Measurements from ENCODE around the gene PPP1R11.

Gene PPP1R11

DNA sequence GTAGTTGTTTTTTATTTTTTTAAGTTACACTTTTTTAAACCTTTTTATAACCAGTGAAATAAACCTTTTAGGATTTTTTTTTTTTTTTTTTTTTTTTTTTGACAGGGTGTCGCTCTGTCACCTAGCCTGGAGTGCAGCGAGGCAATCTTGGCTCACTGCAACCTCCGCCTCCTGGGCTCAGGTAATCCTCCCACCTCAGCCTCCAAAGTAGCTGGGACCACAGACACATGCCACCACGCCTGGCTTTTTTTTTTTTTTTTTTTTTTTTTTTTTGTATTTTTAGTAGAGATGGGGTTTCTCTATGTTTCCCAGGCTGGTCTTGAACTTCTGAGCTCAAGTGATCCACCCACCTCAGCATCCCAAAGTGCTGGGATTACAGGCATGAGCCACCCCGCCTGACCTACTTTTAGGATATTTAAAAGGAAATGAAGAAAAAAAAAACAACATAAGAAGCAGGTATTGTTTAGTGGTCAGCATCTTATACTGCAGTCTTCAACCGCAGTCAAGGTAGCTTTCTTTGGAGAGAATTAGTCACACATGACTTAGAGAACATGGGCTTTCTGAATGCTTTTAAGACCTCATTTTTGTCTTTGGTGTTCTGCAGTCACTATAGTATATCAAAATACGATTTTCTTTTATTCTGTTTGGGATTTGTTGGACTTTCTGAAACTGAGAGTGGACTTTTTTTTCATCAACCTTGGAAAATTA is 4.4 kb upstream of the PPP1R11 start:
- DNase-seq, result peak; percentile 62

DNA sequence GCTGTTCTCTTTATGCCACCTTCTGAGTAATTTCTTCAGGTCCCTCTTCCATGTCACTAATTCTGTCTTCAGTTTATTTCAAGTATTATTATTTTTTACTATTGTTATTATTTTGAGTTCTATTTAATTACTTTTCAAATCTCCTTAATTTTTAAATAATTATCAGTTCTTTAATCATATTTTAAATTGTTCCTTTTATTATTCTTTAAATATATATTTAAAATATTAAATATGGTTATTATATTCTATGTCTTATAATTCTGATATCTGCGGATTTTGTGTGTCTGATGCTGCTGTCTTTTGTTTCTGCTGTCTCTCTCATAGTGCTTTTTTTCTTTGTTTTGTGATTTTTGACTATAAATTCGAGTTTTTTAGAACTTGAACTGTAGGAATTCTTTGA is 3.7 kb upstream of the PPP1R11 start:
- no peak for DNase-seq

DNA sequence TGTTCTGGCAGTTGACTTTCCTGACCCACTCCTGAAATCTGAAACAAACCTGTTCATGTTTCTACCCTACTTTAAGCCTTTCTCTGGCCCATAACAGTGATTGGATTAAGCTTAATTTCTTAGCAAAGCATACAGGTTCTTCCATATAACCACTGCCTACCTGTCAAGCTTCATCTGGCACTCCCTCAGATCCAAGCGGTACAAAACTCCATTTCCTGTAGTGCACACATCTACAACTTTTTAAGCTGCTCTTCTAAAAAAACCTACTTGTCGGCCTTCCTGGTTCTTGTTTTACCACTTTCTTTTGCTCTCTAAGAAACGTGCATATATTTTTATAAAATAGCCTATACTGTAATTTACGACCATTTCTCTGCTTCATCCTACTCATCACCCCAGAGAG is 916 bp upstream of the PPP1R11 start:
- no peak for DNase-seq

DNA sequence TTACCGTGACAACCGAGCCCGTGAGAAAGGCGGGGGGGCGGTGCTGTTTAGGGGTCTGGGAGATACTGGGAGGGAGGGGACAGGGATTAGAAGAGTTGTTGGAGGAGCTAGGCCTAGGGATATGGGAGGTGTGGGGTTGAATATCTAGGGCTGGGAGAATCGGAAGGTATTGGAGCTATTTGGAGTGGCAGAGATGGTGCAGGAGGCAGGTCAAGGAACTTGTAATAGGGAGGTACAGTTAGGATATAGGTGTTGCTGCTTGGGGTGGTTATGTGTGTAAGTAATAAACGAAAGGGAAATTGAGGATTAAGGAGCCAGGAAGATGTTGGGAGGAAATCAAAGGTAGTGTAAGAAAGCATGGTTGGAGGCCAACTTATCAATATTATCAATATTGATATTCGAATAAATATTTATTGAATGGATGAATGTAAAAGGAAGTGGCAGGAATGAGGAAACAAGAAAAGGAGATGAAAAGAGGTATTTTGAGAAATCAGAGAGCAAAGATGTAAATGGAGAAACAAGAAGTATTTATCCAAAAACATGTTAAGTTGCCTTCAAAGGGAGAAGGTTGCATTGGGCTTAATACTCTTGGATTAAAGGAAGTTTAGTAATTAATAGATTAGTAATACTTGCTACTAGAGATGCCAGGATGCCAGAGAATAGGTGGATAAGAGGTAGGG is 602 bp downstream of the PPP1R11 start:
- no peak for DNase-seq

DNA sequence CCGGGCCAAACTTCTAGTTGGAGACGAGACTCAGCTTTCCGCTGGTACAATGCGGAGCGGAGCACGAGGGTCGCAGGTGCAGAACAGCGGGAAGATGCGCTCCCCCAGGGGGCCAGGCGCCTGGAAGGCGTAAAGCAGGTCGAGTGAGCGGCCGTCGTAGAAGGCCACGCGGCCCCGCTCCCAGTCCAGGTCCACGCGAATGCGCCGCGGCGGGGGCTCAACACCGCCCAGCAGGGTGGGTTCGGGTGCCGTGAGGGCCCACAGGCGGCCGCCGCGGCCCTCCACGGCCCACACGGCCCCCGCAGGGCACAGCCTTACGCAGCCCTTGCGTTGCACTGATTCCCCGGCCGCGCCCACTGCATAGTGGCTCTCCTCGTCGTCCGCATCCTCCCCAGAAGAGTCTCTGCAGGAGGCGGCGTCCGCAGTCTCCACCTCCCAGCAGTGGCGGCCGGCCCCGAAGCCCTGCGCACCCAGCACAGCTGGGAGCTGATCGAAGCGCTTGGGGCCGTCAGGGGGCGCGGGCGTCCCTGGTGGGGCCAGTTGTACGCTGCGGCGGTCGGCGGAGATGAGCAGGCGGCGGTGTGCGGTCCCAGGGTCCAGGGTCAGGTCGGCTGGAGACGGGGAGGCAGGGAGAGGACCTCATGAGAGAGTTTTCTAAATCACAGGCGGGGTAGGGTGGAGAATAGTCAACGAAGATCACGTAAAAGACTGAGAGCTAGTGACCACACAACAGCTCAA is 4.3 kb downstream of the PPP1R11 start:
- no peak for DNase-seq

DNA sequence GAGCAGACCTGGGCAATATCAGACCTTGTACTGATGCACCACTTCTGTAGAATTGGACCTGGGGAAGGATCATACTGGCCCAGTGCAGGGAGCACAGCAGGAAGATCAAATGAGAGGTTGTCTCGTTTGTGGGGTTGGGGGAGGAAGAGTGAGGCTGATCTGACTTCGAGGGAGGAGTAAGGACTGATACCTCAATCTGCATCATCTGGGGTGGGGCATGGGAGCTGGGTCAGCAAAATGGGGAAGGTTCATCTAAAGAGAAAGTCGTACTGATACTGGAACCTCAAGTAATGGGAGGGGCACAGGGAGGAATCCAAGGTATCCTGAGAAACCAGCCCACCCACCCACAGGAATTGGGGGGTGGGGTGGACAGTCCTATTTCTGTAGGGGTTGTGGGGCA is 4.9 kb downstream of the PPP1R11 start:
- DNase-seq, result no peak

DNA sequence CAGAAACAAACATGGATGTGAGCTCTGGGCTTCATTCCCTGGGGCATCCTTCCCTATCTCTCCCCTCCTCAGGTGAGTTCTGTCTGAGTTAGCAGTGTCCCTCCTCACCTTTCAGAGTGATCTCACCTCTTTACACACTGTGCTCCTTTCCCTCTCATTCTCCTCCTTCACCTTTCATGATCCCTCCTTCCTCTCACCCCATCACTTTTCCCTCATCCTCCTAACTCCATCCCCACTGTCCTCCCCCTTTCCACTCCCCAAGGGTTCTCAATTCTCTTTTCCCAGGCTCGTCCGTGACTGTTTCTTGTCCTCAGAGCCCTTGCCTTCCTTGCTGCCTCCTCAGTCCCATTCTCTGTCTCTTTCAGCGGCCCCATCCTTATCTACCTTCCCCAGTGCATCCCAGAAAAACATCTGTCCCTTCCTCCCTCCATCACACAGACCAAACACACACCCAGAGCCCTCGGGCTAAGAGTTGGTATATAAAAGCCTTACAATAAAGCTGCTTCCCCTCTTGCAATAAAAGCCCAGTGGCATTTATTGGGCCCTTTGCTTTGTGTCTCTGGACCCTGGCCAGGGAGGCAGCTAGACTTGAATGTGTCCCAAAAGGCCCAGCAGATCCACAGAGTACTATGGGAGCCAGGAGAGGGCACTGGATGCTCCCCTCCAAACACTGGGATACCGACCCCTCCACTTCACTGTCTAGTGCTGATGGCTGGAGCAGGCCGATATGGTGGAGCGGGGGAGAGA is 6.7 kb downstream of the PPP1R11 start:
- no peak for DNase-seq

DNA sequence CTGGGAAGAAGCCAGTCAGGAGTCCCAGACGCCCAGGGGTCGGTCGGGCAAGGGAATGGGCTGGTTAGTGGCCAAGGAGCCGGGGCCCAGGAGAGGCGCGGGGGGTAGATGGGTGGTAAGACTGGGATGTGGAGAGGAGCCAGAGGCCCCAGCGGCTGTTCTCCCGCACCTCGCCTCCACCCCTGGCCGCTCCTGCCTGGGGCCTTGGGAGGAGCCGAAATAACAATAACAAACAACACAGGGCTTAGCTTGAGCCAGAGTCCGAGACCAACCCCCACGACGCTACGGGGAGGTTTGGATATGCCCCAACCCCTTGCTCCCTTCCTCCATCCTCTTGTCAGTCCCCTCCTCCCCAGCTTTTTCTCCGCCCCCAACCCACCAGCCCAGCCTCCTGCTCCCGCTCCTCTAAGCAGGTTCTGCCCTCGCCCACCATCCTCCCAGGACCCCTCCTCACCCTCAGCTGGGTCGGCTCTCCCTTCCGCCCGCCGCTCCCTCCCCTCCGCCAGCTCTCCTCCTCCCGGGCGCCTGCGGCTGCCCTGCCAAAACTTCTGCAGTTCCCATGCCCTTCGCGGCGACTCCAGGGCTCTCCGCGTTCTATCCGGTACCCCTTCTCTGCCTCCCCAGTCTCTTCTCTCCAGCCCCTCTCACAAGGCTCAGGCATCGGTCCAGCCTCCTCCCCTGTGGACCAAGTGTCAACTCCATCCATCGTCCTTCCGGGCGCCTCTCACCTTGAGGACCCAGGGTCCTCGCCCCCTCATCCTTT is 7.5 kb downstream of the PPP1R11 start:
- DNase-seq, result no peak

DNA sequence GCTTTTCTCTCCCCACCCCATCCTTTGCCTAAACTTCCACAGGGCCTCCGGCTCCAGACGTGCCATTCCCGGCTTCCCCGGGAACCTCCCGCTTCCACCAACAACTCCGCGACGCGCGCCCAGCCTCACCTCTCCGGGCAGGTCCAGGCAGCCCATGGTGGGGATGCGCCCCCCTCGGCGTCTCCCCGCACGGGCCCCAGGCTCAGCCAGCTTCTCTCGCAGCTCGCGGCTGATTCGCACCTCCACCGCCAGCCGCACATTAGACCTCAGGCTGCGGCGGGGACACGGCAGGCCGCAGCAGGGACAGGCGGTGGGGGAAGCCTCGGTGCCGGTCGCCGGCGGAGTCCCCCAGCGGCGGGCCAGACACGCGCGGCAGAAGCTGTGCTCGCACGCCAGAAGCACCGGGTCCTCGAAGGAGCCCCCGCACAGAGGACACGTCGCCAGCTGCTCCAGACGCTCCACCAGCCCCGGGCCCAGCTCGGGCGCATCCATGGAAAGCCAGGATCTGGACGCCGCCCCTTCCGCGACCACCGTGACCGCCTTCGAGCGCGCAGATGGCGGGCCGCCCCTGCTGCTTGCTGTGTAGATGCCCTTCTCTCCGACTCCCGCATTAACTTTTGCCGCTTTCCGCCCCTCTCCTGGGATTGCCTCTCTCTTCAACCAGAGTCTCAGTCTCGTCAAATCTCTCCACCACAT is 8.2 kb downstream of the PPP1R11 start, which contains the start of gene RNF39:
Gene RNF39, minus strand, starts transcription at position 676 of the 696 bp plus-strand sequence. Its CDS starts 184 bp downstream, at position 492.
- DNase-seq, result no peak

DNA sequence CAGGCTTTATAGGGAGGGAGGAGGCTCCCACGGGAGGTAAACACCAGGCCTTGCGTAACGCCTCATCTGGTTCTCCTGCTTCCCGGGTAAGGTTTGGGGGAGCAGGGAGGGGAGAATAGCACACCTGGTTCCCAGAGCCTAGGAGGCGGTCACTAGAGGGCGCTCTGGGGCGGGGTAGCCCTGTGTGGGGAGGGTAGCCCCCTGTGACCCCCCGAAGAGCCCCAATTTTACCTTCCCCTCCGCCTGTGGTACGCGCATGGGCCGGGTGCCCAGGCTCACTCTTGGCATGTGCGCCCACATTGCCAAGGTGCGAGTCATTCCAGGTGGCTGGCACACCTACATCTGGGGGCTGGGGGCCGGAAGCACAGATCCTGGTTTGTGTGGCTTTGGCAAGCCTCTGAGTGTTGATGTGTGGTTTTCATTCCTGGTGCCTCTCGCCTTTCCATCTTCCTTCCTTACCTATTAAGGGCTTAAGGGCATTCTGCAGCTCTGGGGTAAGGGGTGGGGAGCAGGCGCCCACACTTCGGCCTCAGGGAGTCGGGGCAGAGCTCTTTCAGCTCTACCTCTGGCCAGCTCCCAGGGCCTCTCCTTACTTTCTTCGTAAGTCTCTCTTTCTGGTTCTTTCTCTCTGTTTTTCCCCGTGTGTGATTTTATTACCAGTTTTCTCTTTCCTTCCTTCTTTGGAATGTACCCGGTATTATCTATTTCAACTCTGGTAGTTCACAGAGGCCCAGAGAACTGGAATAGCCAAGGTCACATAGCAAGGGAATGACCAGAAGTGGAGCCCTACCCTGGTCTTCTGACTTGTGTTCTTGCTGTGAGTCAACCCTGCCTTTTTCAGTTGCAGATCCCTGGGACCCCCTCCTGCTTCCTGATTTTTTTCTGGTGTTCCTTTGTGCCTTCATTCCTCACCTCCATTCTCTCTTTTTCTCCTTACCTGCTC is 9.1 kb downstream of the PPP1R11 start:
- no peak for DNase-seq

DNA sequence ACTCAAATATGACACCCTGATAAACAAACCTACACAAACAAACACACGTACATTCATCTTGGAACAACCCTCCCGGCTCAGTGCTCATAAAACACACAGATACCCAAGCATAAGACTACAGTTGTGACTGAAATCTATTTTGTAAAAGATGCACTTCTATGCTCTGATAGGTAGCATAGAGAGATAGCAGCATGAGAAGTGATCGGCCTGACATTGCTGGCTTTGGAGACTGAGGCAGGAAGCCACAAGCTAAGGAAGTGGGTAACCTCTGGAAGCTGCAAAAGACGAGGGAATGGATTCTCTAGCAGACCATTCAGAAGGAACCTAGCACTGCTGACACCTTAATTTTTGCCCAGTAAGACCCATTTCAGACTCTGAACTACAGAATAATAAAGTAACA is 10.2 kb downstream of the PPP1R11 start:
- DNase-seq, result no peak

DNA sequence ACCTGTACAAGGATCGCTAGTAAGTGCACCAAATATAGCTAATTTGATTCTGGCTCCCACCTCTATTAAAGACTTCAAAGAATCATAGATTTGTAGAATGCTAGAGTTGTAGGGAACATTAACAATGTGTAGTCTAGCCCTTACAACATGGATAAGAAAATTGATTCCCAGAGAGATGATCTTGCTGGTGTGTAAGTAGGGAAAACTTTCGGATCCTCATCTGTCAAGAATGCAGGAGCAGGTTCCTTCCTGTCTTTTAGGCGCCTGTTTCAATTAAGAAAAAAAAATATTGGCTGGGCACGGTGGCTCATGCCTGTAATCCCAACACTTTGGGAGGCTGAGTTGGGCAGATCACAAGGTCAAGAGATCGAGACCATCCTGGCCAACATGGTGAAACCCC is 20.9 kb downstream of the PPP1R11 start:
- DNase-seq, result no peak

DNA sequence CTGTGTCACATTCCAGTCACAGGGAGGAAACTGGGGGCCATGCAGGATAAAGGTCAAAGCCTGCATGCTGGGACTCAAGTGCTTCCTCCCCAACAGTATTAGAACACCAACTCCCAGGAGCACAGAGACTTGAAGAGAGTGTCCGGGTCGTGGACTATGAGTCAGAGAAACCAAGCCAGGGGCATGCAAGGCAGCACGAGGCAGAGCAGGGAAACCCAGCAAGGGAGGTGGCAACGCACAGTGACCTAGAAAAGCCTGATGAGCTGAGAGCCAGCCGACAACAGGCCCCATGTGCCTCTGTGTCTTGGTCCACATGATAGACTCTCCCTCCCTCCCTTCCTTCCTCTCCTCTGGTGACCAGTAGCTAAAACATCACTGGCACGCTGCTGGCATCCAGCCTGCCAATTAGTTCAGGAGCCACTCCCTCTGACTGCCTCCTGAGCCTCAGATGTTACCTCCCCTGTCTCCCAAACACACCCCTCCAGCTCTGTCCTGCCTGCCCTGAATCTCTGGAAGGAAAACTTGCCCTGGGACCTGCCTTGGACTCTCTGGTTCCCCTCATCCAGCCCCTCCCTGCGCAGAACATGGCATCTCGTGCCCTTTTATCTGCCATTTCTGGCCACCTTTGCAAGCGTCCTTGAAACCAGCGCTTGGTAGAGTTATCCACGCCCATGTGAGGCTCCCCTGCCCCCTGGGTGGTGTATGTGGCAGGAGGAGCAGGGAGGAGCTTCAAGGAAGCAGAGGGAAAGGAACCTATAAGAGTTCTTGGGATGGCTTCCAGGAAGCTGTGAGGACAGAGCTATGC is 24.8 kb downstream of the PPP1R11 start:
- DNase-seq, result no peak

DNA sequence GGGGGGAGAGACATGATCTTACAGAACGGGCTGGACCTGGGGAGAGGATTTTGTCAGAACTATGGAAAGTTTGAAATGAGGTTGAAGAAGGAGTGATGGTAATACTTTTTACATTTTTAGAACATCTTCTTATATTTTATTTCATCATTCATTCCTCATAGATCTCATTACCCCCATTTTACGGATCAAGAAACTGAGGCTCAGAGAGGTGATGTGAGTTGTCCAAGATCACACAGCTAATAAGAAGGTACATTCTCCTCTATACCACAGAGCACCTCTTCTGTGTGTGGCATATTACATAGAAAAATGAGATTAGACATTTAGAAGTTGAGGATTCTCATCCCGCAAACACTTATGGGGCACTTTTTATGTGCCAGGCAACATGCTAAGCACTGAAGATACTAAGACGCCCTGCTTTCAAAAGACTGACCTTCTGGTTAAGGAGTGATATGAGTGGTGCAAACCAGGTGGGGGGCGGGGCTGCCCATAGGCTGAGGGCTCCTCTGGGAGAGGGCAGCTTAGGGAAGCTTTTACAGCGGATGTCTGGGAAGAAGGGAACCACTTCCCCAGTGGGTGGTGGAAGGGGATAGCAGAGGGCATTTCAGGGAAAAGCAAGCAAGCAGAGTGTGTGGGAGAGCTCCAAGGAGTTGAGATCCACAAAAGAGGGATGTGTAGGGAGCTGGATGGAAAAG is 26.0 kb downstream of the PPP1R11 start:
- DNase-seq, result no peak

DNA sequence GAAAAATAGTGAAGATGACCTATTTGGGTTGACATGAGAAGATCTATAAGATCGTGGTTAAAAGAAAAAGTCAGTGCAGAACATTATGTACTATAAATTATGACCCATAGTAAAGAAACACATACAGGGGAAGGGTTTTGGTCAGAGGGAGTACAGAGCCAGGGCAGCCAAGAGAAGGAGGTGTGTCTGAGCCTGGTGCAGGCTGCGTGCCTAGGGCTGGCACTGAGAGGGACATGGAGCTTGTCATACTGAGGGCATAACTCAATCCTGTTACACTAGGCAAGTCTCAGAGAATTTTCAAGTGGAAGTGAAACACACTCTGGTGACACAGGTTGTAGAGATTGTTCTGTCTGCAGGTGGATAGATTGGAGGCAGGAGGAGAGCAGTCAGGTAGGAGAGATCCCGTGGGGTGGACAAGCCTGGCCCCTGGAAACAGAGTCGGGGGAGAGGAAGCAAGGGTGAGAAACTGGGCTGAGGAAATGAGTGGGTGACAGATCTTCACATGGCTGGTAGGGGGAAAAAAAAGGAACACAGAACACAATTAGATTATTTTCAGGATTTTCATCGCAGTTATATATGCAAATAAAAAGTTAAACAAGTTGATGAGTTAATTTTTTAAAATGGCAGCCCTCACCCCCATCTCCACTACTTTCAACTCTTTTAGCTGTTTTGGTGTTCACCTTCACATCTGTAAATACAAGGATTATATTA is 27.1 kb downstream of the PPP1R11 start:
- no peak for DNase-seq

DNA sequence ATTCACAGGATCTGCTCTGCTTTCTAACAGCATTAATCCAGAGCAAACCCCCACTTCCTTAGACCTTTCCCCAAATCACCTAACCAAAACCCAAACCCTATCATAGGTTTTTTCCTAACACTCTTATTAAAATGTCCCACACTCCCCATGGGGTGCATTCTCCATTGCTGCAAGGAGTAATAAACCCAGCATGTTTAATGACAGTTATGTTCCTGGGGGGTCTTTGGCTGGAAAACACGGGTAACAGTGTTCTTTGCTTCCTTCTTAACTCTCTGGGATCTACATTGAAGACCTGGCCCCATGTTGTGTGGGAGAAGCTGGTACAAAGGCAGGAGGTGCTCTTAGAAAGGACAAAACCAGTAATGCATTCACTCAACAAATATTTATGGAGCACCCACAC is 29.8 kb downstream of the PPP1R11 start:
- no peak for DNase-seq

DNA sequence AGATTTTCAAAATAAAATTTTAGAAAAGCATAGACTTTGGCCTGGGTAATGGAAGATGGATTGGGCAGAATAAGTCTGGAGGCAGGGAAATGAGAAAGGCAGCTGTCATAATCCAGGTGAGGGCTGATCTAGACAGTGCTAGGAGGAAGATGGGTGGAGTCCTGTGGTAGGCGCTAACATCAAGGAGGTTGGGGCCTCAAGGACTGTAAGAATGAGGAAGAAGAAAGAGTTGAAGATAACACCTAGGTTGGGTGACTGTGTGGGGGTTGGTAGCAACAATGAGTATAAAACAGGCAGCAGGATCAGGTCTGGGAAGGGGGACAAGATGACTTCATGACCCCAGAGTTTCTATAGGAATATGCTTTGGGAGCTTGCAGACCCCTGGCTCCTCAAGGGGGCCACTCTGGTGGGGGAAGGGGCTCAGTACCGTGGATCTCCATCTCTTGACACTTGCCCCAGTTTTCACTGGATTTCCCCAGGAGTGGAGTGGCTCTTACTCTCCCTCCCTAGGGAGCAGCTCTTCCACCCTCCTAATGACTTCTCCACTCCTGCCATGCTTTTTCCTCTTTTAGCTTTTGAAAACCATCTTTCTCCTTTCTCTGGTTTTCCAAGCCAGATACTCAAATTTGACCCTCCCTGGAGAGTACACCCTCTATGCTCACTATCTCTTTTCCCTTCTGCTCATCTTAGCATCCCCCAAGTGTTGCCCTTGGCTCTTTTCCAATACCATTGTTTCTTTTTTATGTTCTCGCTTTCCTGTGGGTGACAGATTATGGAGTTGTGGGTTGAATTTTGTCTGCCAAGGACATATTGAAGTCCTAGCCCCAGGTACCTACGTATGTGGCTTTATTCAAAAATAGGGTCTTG is 31.1 kb downstream of the PPP1R11 start:
- DNase-seq, result no peak

Data from CD4-positive, alpha-beta T cell treated with Interleukin-4 for 4 hours (primary cell).